PC-3 (cell line): ENCODE data around the gene FAM89B. TPM values are rescaled to one million over a fixed set of nuclear protein-coding genes. Genes with fewer than 3 reads are reported as not detected.

Source experiments
- ATAC-seq: fragments of 200-7000 bp; cut with Tn5 transposase; 2 replicates; pipeline ENCODE4 v1.9.1; 2020; ENCODE audit warnings: mild to moderate bottlenecking, moderate library complexity
- BruUV-seq: library from RNA; stranded (reverse); fragments of 400-500 nt; replicated peaks from 2 replicates; lab custom pipeline; 2021; lab: Mats Ljungman, UMichigan
- CTCF ChIA-PET: fragments of 300-600 bp; sonication (Branson Sonifier 250); formaldehyde crosslinking; loops from one replicate; lab custom pipeline; 2022; ENCODE audit warnings: antibody characterized with exemption; lab: Charles Lee
- POLR2A ChIA-PET: fragments of 300-600 bp; sonication (Branson Sonifier 250); formaldehyde crosslinking; loops from one replicate; lab custom pipeline; 2022; ENCODE audit warnings: antibody characterized with exemption; ENCODE audit not compliant: unreplicated experiment; lab: Charles Lee
- DNase-seq: peaks from one replicate; pipeline ENCODE4 v3.0.0-alpha.2; 2015
- H2AFZ ChIP-seq: fragments of 300-600 bp; sonication (generic); 2 replicates; pipeline ENCODE4 v1.6.0; 2016; ENCODE audit warnings: antibody characterized with exemption, low read length
- H3F3A ChIP-seq: fragments of 300-600 bp; sonication (generic); one replicate; pipeline ENCODE4 v1.6.0; 2017; ENCODE audit warnings: antibody characterized with exemption, low read length, control low read depth, mild to moderate bottlenecking; ENCODE audit not compliant: unreplicated experiment
- H3K27ac ChIP-seq: fragments of 300-600 bp; sonication (generic); 2 replicates; pipeline ENCODE4 v1.5.1; 2016; ENCODE audit warnings: mild to moderate bottlenecking, low read length
- H3K27me3 ChIP-seq: fragments of 300-600 bp; sonication (generic); 2 replicates; pipeline ENCODE4 v1.6.1; 2016; ENCODE audit warnings: low read length, mixed read lengths
- H3K36me3 ChIP-seq: fragments of 300-600 bp; sonication (generic); 2 replicates; pipeline ENCODE4 v1.6.1; 2016; ENCODE audit warnings: low read depth, mixed run types, low read length, mixed read lengths
- H3K4me1 ChIP-seq: fragments of 300-600 bp; sonication (generic); 2 replicates; pipeline ENCODE4 v1.5.1; 2016; ENCODE audit warnings: low read length; ENCODE audit not compliant: insufficient read depth
- H3K4me2 ChIP-seq: fragments of 300-600 bp; sonication (generic); 2 replicates; pipeline ENCODE4 v1.6.0; 2016; ENCODE audit warnings: low read length
- H3K4me3 ChIP-seq: fragments of 300-600 bp; sonication (generic); 2 replicates; pipeline ENCODE4 v1.5.1; 2016; ENCODE audit warnings: mild to moderate bottlenecking, low read length, mixed read lengths
- H3K79me2 ChIP-seq: fragments of 300-600 bp; sonication (generic); 2 replicates; pipeline ENCODE4 v1.6.1; 2017; ENCODE audit warnings: low read length, mixed read lengths
- H3K9ac ChIP-seq: fragments of 300-600 bp; sonication (generic); 2 replicates; pipeline ENCODE4 v1.6.0; 2016; ENCODE audit warnings: mild to moderate bottlenecking, low read length
- H3K9me2 ChIP-seq: fragments of 300-600 bp; sonication (generic); replicated peaks from 2 replicates; pipeline ENCODE4 v1.6.1; 2016; ENCODE audit warnings: mixed run types, low read length, mixed read lengths
- H3K9me3 ChIP-seq: fragments of 300-600 bp; sonication (generic); 2 replicates; pipeline ENCODE4 v1.6.1; 2016; ENCODE audit warnings: low read length, mixed read lengths
- H4K20me1 ChIP-seq: fragments of 300-600 bp; sonication (generic); 2 replicates; pipeline ENCODE4 v1.6.1; 2016; ENCODE audit warnings: low read length, mixed read lengths
- CTCF ChIP-seq: fragments of 300-600 bp; sonication (generic); conservative IDR thresholded peaks from 2 replicates; pipeline ENCODE4 v1.5.1; 2017; ENCODE audit warnings: antibody characterized with exemption, low read depth, mild to moderate bottlenecking, low read length
- EZH2 ChIP-seq: fragments of 300-600 bp; sonication (generic); IDR thresholded peaks from one replicate; pipeline ENCODE4 v1.6.1; 2017; ENCODE audit warnings: antibody characterized with exemption, mild to moderate bottlenecking, low read length; ENCODE audit not compliant: unreplicated experiment
- EZH2phosphoT487 ChIP-seq: fragments of 300-600 bp; sonication (generic); IDR thresholded peaks from 2 replicates; pipeline ENCODE4 v1.6.1; 2018; ENCODE audit warnings: mild to moderate bottlenecking, antibody characterized with exemption, low read length, borderline replicate concordance
- intact Hi-C: fragments of 100-400 bp; cut with micrococcal nuclease; formaldehyde crosslinking; loops from 2 replicates; pipeline ENCODE4 v1.9.0; 2023
- total RNA-seq: library from RNA; depleted of rRNA; stranded (reverse); fragments of >200 nt; gene quantifications from 2 replicates; pipeline ENCODE4 v1.2.3, GENCODE V29; 2014

Gene FAM89B
- total RNA-seq, 1 experiment from 2014 or later = 76.3 TPM

- Histone ChIP-seq H3K79me2 (no peaks in the 10 kb centered on the region), H3K36me3 (peaks cover 12% of the 10 kb centered on the region; the same call in 1 of the 2 replicates), H2AFZ (no peak overlapping the region), H3K27ac (no peak overlapping the region), H3K4me1 (no peaks in the 10 kb centered on the region), H3K27me3 (no peaks in the 10 kb centered on the region), H3K4me2 (no peak overlapping the region), H3K9ac (no peak overlapping the region), H3F3A (no peaks in the 10 kb centered on the region), H3K4me3 (no peak overlapping the region), H3K9me3 (no peaks in the 10 kb centered on the region), H4K20me1 (no peaks in the 10 kb centered on the region), H3K9me2 (no peaks in the 10 kb centered on the region)
- DNase-seq = no peak
- intact Hi-C loops = no loop called here
- CTCF ChIA-PET = no interaction called here
- no peak for ATAC-seq
- no peak for TF ChIP-seq EZH2
- no peak for TF ChIP-seq EZH2phosphoT487
- TF ChIP-seq CTCF = no peak
- BruUV-seq = no TSS peak
- POLR2A ChIA-PET = no interaction called here
These were observed 25.9 kb downstream of the FAM89B start for GRCh38 chr11:65598258-65598699.

- Histone ChIP-seq H3F3A (no peaks in the 10 kb centered on the region), H3K4me1 (no peaks in the 10 kb centered on the region), H3K79me2 (no peaks in the 10 kb centered on the region), H3K27me3 (no peaks in the 10 kb centered on the region), H3K4me2 (no peak overlapping the region), H3K27ac (no peak overlapping the region), H3K9me2 (no peaks in the 10 kb centered on the region), H3K9me3 (no peaks in the 10 kb centered on the region), H3K36me3 (peaks cover 12% of the 10 kb centered on the region; the same call in 1 of the 2 replicates), H2AFZ (no peak overlapping the region), H3K9ac (no peak overlapping the region), H3K4me3 (no peak overlapping the region), H4K20me1 (no peaks in the 10 kb centered on the region)
- CTCF ChIA-PET = no interaction called here
- ATAC-seq = no peak
- POLR2A ChIA-PET = no interaction called here
- intact Hi-C loops = no loop called here
- no TSS peak for BruUV-seq
- TF ChIP-seq CTCF = no peak
- TF ChIP-seq EZH2phosphoT487 = no peak
- no peak for TF ChIP-seq EZH2
- no peak for DNase-seq
These were observed 27.0 kb downstream of the FAM89B start for GRCh38 chr11:65599216-65599954.

GRCh38 chr11:65599955-65600246 lies 27.6 kb downstream of the FAM89B start:
- Histone ChIP-seq H3K36me3 (peaks cover 15% of the 10 kb centered on the region), H2AFZ (no peak overlapping the region), H3K9me2 (no peaks in the 10 kb centered on the region), H3K27me3 (no peaks in the 10 kb centered on the region), H4K20me1 (no peaks in the 10 kb centered on the region), H3K4me1 (no peaks in the 10 kb centered on the region), H3K4me3 (no peak overlapping the region), H3F3A (no peaks in the 10 kb centered on the region), H3K4me2 (no peak overlapping the region), H3K9ac (no peak overlapping the region), H3K27ac (no peak overlapping the region), H3K79me2 (no peaks in the 10 kb centered on the region), H3K9me3 (no peaks in the 10 kb centered on the region)
- ChIA-PET POLR2A (no interaction called here), CTCF (no interaction called here)
- intact Hi-C loops = no loop called here
- TF ChIP-seq EZH2phosphoT487 (no peak), CTCF (no peak), EZH2 (no peak)
- DNase-seq (no peak), ATAC-seq (no peak)
- BruUV-seq = no TSS peak
